Midbrain (tissue), 1 donor: Measurements from ENCODE around the gene NIM1K.
"Not testable (repeated sequence)": the region's sequence is repeated elsewhere in the genome, so short reads cannot be mapped to it uniquely, and the experiment has no call there.

Experiments
- DNase-seq: peaks from one replicate; lab custom pipeline; 2025; lab: John Stamatoyannopoulos, UW

Gene NIM1K

DNA sequence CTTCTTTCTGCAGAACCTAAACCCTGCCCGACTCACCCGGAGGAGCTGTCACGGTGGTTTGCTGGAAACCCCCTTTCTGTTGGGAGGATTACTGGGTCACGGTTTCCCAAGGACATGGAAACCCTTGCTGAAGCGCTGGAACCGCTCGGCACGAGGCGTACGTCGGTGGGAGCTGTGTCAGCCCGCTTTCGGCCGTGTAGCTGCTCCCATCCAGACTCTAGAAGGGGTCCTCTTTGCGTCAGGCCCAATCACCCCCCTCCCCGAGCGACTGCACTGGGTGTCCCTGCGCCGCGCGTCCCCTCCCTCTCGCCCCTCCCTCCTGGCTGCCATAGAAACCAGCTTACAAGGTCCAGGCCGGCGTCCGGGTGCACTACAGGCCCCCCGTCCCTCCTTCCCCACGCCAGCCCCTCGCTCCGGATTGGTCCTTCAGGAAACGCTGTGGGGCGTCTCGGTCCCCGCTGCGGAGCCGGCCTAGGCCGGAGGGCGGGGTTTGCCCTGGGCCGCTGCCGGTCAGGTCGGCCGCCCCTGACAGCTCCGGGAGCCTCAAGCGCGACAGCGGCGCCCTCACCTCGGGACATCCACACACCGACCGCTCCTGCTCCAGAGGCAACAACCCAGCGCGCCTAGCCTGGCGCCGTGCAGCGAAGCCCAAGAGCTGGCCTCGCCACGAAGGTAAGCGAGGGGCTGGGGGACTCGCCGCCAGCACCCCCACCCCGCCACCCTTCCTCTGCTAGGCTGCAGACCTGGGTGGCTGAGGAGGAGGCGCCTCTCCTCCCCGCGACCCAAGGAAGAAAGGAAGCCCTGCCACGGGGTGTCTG lies at the start of gene NIM1K:
NIM1K (plus strand) TSS at position 486 of the 818 bp plus-strand sequence. CDS start 53,551 bp downstream, outside the sequence.
- DNase-seq = peak; percentile 90

DNA sequence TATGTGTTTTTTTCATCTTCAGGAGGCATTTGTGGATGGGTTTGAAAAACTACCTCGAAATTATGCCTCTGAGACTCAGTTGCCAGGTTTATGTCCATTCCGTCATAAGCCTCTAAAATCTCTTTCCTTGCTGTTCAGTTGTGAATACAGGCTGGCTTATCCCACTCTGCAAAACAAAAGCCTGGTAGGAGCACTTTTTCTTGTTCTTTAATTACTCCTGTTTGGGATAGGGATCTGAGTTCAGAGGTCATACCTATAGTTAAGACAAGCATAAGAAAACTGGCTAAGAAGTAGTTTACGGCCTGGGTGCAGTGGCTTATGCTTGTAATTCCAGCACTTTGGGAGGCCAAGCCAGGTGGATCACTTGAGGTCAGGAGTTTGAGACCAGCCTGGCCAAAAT lies 47.0 kb upstream of the NIM1K start:
- DNase-seq = no peak

DNA sequence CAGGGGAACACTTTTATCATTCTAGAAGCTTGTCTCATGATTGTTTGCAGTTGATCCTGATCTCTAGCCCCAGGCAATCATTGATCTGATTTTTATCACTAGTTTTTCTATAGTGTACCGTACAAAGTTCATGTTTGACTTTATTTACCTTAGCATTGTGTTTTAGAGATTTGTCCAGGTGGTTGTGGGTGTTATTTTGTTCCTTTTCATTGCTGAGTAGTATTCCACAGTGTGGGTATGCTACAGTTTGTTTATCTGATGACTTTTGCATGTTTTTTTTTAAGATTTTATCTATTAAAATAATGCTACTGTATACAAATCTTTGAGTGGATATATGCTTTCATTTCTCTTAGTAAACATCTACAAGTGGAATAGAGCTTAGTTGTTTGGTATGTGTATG lies 45.1 kb upstream of the NIM1K start:
- no peak for DNase-seq

DNA sequence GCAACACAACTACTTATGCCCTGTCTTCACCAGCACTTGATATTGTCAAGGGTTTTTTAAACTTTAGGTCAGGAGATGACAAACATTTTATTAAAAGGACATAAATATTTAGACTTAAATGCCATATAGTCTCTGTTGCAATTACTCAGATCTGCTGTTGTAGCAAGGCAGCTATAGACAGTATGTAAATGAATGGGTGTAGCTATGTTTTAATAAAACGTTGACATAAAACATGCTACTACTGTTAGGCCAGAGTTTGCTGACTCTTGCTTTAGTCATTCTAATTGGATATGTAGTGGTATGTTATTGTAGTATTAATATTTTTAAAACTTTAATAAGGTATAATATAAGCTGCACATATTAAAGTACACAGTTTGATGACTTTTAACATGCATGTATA lies 43.6 kb upstream of the NIM1K start:
- no peak for DNase-seq

GRCh38 chr5:43149231-43149630 lies 42.8 kb upstream of the NIM1K start:
- DNase-seq = no peak

DNA sequence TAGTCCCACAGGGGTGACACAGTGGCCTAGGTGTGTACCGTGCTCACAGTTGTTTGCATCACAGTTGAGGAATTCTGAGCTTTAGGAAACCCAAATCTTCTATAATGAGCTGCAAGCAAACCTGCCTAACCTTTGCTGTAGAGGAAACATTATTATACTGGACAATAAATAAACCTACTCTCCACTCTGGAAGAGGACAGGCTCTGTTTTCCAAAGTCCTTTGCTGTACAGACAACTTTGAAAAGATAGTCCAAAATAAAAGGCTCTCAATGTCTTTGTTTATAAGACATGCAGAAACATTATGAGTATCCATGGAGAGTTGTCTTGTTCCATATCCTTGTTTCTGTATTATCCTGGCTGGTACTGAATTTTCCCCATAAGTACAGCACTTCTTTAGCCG lies 42.0 kb upstream of the NIM1K start:
- DNase-seq = no peak

DNA sequence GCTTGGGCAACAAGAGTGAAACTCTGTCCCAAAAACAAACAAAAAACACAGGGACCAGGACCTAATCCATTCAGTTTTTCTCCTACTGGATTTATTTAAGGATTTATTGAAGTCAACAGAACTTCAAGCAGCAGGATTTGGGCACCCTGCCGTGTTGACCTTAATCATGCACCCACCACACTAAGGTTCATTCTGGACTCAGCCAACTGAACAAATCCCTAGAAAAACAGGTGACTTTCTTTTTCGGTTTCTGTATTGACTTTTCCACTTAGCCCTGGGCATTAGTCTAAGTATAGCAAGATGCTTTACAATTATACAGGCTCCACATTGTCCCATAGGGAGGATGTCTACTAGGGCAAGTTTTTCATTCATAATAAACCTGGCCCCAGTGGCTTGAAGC lies 41.3 kb upstream of the NIM1K start:
- DNase-seq = no peak

DNA sequence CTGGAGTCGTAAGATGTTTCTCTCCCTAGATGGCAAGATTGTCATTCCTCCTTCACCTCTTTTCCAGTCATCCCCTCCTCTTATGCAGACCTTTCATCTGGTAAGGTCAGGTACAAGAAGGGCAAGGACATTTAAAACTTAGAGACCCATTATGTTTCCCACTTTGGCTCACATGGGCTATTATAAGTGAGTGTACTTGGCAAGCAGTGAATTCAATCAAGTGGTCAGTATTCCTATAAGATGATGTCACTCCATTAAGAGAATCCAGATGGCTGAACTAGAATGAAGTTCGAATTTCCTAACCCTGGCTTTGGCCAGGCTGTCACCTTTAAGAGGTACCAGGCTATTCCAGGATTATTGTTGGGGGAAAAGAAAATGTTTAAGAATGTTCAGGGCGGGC lies 39.1 kb upstream of the NIM1K start:
- no peak for DNase-seq

- DNase-seq = no peak
These were observed 37.6 kb upstream of the NIM1K start for GRCh38 chr5:43154469-43154868.

GRCh38 chr5:43155394-43156096 lies 36.5 kb upstream of the NIM1K start:
- DNase-seq = no peak

- peak; percentile 14 for DNase-seq
These were observed 35.6 kb upstream of the NIM1K start for GRCh38 chr5:43156388-43156787.

- no peak for DNase-seq
These were observed 35.0 kb upstream of the NIM1K start for GRCh38 chr5:43157068-43157467.

- no peak for DNase-seq
These were observed 30.8 kb upstream of the NIM1K start for GRCh38 chr5:43161244-43161643.

GRCh38 chr5:43164801-43165200 lies 27.2 kb upstream of the NIM1K start:
- DNase-seq = not testable (repeated sequence)

DNA sequence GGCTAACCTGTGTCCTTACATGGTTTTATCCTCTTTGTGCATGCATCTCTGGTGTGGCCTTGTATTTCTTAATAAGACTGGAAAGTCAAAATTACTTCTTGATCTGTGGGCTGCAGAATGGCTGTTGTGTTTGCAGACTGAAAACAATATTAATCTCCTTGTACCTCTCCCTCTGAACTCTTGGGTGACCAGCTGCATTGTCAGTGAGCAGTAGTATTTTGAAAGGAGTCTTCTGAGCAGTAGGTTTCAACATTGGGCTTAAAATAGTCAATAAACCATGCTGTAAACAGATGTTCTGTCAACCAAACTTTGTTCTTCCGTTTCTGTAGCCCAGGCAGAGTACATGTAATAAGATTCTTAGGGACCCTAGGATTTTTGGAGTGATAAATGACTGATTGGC lies 26.7 kb upstream of the NIM1K start:
- DNase-seq = no peak

DNA sequence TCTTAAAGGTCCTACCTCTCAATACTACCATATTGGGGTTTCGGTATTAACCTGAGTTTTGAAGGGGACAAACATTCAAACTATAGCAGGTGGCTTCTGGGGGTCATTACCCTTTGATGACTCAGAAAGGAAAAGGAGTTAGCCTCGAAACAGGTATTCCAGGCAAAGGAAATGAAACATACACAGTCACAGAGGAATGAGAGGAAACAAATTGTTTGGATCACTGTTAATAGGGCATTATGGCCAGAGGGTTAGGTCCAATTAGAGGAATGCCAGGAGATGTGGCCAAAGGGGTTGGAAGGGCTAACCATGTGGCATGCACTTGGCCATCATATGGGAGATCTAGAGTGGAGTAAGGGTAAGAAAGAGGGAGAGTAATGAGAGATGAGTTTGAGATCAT lies 23.9 kb upstream of the NIM1K start:
- DNase-seq = no peak

GRCh38 chr5:43171451-43171850 lies 20.6 kb upstream of the NIM1K start:
- no peak for DNase-seq

DNA sequence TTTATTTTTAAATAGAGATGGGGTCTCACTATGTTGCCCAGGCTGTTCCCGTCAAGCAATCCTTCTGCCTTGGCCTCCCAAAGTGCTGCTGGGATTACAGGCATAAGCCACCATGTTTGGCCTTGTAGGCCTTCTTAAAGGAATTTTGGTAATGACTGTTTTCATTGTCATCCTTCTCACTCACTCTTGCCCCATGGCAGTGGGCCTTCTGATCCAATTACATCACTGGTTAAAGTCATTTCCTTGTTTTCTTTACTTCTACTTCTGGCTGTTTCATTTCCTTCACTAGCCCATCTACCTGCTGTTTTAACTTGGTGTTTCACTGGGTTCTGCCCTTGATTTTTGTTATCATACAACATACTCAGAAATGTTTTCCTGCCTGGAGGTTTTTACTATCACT lies 20.1 kb upstream of the NIM1K start:
- no peak for DNase-seq

GRCh38 chr5:43172779-43173178 lies 19.2 kb upstream of the NIM1K start:
- no peak for DNase-seq

DNA sequence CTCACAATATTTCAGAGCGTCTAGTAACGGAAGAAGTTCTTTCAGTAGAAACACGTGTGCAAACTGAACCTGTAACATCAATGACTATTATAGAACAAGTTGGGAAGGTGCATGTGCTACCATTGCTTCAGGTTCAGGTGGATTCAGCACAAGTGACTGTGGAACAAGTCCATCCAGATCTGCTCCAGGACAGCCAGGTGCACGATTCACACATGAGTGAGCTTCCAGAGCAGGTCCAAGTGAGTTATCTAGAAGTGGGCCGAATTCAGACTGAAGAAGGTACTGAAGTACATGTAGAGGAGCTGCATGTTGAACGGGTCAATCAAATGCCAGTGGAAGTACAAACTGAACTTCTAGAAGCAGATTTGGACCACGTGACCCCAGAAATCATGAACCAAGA lies 17.4 kb upstream of the NIM1K start:
- no peak for DNase-seq

- no peak for DNase-seq
These were observed 12.2 kb upstream of the NIM1K start for GRCh38 chr5:43179836-43180235.

- DNase-seq = no peak
These were observed 9.6 kb upstream of the NIM1K start for GRCh38 chr5:43182421-43182820.

DNA sequence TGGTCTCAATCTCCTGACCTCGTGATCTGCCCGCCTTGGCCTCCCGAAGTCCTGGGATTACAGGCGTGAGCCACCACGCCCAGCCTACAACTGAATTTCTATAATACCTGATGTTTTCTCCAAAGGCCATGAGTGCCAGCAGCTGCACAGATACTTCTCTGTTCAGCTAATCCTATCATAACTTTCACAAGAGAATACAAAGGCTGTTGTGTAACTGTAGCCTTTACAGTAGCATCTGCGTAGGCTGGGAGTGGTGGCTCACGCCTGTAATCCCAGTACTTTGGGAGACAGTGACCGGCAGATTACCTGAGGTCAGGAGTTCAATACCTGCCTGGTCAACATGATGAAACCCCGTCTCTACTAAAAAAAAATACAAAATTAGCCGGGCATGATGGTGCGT lies 8.9 kb upstream of the NIM1K start:
- not testable (repeated sequence) for DNase-seq
